ENCODE results near the gene KRTAP2-4. TPM values are rescaled to one million over a fixed set of nuclear protein-coding genes. Genes with fewer than 3 reads are reported as not detected.
"Not testable (repeated sequence)": the region's sequence is repeated elsewhere in the genome, so short reads cannot be mapped to it uniquely, and the experiment has no call there.

KRTAP2-4 gene
- total RNA-seq, 4 donors from 2014 or later = not detected

DNA sequence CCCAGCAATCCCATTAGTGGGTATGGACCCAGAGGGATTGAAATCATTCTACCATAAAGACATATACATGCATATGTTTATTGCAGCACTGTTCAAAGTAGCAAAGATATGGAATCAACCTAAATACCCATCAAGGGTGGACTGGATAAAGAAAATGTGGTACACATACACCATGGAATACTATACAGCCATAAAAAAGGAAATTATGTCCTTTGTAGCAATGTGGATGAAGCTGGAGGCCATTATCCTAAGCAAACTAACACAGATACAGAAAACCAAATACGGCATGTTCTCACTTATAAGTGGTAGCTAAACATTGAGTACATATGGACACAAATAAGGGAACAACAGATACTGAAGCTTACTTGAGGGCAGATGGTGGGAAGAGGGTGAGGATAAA, 8.1 kb downstream of the KRTAP2-4 start:
- no peak for TF ChIP-seq POLR2A (IDR thresholded peaks at IDR 0.05)
- Histone ChIP-seq H3K4me3 (no peak overlapping the region), H3K36me3 (no peaks in the 10 kb centered on the region), H3K4me1 (no peaks in the 10 kb centered on the region), H3K9me3 (no peaks in the 10 kb centered on the region), H3K27ac (no peak overlapping the region), H3K27me3 (no peaks in the 10 kb centered on the region)
- DNase-seq = no peak

DNA sequence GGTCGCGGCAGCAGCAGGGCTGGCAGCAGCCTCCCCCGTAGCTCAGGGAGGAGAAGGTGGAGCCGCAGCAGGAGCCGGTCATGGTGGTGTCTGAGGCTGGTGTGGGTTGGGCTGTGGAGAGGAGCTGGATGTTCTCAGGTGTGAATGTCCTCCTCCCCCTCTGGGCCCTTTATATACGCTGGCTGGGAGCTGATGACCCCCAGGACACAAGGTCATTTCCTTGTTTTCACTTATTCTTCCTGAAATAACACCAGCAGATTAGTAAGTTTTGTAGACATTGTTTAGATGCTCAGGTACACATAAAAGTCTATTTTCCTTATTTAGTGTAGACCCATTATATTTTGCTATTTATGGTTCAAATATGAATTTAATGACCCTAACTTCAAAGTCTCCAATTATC, 10.5 kb downstream of the KRTAP2-4 start, which contains the start of gene KRTAP2-2:
Gene KRTAP2-2, minus strand, starts transcription at position 101 of the 400 bp plus-strand sequence. Its CDS starts 19 bp downstream, at position 82.
- not testable (repeated sequence) for H3K36me3 ChIP-seq, H3K4me3 ChIP-seq, H3K27ac ChIP-seq, H3K27me3 ChIP-seq, H3K9me3 ChIP-seq, DNase-seq, H3K4me1 ChIP-seq

DNA sequence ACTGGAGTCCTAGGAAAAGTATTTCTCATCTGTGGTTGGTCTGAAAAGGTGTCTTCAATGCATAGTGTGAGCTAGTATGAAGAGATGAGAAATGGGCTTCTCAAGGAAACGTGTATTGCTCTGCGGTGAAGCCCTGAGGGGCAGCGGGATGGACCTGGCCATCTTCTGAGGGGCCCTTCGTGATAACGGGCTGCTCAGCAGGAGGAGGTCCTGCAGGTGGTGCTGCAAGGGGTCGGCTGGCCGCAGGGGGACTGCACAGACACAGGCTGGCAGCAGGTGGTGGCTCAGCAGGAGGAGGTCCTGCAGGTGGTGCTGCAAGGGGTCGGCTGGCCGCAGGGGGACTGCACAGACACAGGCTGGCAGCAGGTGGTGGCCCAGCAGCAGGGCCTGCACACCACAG, 11.1 kb downstream of the KRTAP2-4 start:
- not testable (repeated sequence) for H3K9me3 ChIP-seq, H3K36me3 ChIP-seq, DNase-seq, H3K4me1 ChIP-seq, H3K27ac ChIP-seq, H3K27me3 ChIP-seq, H3K4me3 ChIP-seq

DNA sequence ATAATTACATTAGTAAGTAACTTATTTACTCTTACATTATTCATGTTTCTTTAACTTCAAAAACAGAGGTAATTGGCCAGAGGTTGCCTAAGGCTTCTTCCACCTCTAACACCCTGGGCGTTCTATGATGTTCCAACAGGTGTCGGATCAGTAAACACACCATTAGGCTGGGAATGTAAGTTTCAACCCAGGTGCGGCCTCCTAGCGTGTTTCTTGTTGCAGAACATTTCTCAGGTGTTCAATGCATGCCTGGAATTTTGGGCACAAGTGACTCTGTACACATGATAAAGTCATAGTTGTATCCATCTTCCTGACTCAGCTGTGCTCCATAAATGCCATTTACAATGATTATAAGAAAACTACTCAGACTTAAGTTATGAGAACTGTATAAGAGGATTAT, 11.7 kb downstream of the KRTAP2-4 start:
- Histone ChIP-seq H3K4me3 (no peak overlapping the region), H3K36me3 (no peaks in the 10 kb centered on the region), H3K9me3 (no peaks in the 10 kb centered on the region), H3K4me1 (no peaks in the 10 kb centered on the region), H3K27ac (no peak overlapping the region), H3K27me3 (peaks cover 0 to under 1% of the 10 kb centered on the region in 2 donors)
- TF ChIP-seq POLR2A (IDR thresholded peaks at IDR 0.05) = no peak
- TF ChIP-seq, protein P1, sequence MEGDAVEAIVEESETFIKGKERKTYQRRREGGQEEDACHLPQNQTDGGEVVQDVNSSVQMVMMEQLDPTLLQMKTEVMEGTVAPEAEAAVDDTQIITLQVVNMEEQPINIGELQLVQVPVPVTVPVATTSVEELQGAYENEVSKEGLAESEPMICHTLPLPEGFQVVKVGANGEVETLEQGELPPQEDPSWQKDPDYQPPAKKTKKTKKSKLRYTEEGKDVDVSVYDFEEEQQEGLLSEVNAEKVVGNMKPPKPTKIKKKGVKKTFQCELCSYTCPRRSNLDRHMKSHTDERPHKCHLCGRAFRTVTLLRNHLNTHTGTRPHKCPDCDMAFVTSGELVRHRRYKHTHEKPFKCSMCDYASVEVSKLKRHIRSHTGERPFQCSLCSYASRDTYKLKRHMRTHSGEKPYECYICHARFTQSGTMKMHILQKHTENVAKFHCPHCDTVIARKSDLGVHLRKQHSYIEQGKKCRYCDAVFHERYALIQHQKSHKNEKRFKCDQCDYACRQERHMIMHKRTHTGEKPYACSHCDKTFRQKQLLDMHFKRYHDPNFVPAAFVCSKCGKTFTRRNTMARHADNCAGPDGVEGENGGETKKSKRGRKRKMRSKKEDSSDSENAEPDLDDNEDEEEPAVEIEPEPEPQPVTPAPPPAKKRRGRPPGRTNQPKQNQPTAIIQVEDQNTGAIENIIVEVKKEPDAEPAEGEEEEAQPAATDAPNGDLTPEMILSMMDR (IDR thresholded peaks at IDR 0.05) = no peak
- no peak for DNase-seq

DNA sequence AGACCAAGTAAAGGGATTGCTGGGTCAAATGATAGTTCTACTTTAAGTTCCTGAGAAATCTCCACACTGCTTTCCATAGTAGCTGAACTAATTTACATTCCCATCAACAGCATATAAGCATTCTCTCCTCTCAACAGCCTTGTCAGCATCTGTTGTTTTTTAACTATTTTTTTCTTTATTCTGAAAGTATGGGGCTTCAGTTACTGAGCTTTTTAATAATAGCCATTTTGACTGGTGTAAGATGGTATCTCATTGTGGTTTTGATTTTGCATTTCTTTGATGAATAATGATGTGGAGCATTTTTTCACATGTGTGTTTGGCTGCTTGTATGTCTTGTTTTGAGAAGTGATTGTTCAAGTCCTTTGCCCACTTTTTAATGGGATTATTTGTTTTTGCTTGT, 13.1 kb downstream of the KRTAP2-4 start:
- peaks cover 0 to 6% of the 10 kb centered on the region in 2 donors for H3K27me3 ChIP-seq
- H3K4me3 ChIP-seq = no peak overlapping the region
- no peaks in the 10 kb centered on the region for H3K36me3 ChIP-seq
- no peak for DNase-seq
- no peaks in the 10 kb centered on the region for H3K9me3 ChIP-seq
- H3K4me1 ChIP-seq = no peaks in the 10 kb centered on the region
- TF ChIP-seq, protein P1 (IDR thresholded peaks at IDR 0.05) = no peak
- TF ChIP-seq POLR2A (IDR thresholded peaks at IDR 0.05) = no peak
- no peak overlapping the region for H3K27ac ChIP-seq

DNA sequence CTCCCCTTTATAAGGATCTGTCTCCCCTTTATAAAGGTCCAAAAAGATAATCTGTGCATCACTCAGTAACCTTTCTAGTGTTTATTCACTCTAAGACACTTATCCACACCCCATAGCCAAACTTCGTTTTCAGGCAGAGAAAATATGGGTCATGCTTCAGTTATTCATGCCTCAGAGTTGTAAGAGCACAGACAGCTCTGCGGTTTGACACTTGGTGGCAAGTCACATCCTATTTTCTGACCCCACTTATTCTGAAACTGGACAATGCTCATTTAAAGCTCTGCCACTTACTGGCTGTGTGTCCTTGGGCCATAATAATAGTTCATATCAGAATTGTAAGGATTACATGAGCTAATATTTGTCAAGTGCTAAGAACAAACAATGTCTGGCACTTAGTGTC, 16.6 kb downstream of the KRTAP2-4 start:
- Histone ChIP-seq H3K27ac (no peak overlapping the region), H3K4me1 (no peaks in the 10 kb centered on the region), H3K27me3 (peaks cover 0 to 6% of the 10 kb centered on the region in 2 donors), H3K36me3 (no peaks in the 10 kb centered on the region), H3K4me3 (no peak overlapping the region), H3K9me3 (no peaks in the 10 kb centered on the region)
- TF ChIP-seq, protein P1 (IDR thresholded peaks at IDR 0.05) = no peak
- TF ChIP-seq POLR2A (IDR thresholded peaks at IDR 0.05) = no peak
- DNase-seq = no peak

DNA sequence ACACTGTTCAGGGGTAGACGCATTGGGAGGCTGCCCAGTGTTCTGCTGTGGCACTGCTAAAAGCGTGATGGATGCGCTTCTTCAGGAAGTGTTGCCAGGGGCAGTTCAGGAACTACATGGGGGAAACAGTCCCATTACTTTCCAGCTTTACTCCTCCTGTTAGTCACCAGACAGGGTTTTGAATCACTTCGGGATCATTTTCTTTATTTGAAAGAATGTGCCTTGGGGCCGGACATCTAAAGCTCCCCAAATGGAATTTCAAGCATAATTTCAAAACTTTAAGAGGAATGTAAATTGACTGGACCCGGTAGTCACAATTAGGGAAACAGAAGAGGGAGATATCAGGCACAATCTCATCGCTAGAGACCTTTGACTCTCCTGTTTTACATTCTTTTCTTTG, 17.2 kb downstream of the KRTAP2-4 start:
- Histone ChIP-seq H3K36me3 (no peaks in the 10 kb centered on the region), H3K9me3 (no peaks in the 10 kb centered on the region), H3K4me3 (no peak overlapping the region), H3K27me3 (peaks cover 0 to 6% of the 10 kb centered on the region in 2 donors), H3K4me1 (no peaks in the 10 kb centered on the region), H3K27ac (no peak overlapping the region)
- no peak for DNase-seq
- TF ChIP-seq POLR2A (IDR thresholded peaks at IDR 0.05) = no peak
- TF ChIP-seq, protein P1 (IDR thresholded peaks at IDR 0.05) = no peak

DNA sequence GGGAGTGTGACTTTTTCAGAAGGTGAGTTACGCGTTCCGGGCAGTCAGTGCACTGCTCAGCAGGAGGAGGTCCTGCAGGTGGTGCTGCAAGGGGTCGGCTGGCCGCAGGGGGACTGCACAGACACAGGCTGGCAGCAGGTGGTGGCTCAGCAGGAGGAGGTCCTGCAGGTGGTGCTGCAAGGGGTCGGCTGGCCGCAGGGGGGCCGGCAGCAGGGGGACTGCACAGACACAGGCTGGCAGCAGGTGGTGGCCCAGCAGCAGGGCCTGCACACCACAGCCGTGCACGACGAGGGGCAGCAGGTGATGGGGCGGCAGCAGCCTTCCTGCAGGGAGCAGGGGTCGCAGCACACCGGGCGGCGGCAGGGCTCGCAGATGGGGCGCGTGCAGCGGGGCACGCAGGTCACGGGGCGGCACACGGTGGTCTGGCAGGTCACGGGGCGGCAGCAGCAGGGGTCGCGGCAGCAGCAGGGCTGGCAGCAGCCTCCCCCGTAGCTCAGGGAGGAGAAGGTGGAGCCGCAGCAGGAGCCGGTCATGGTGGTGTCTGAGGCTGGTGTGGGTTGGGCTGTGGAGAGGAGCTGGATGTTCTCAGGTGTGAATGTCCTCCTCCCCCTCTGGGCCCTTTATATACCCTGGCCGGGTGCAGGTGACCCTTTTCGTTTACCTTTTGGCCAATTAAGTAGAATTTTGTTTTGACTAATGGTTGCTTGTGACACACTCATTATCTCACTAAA, 18.8 kb downstream of the KRTAP2-4 start, which contains the start of gene KRTAP2-1:
Gene KRTAP2-1, minus strand, starts transcription at position 582 of the 731 bp plus-strand sequence. Its CDS starts 49 bp downstream, at position 533.
- not testable (repeated sequence) for H3K27me3 ChIP-seq, H3K36me3 ChIP-seq, DNase-seq, H3K4me1 ChIP-seq, H3K27ac ChIP-seq, H3K9me3 ChIP-seq, H3K4me3 ChIP-seq
